ENCODE results near the gene UBL7. TPM values are rescaled to one million over a fixed set of nuclear protein-coding genes. Genes with fewer than 3 reads are reported as not detected.

The UBL7 gene
- total and polyA plus RNA-seq, 2 experiments from 2014 or later, result 39.2 to 60.2 TPM

GRCh38 chr15:74445816-74446763 is 14.9 kb downstream of the UBL7 start:
- peaks cover 23% of the 10 kb centered on the region for H3K4me1 ChIP-seq (ENCODE audit: insufficient read depth)
- H3K4me3 ChIP-seq, result no peak overlapping the region
- H3K36me3 ChIP-seq (replicated peaks; ENCODE audit: insufficient read depth, low read depth), result no peaks in the 10 kb centered on the region
- H3K9me2 ChIP-seq (replicated peaks; ENCODE audit: insufficient read depth), result no peaks in the 10 kb centered on the region
- no peaks in the 10 kb centered on the region for H3K9me3 ChIP-seq (ENCODE audit: low read depth)
- H3K4me2 ChIP-seq, result peak overlapping the region; percentile 50
- no peak for DNase-seq (ENCODE audit: low spot score)
- peak overlapping the region; percentile 58 for H3K27ac ChIP-seq
- no peaks in the 10 kb centered on the region for H3K79me2 ChIP-seq
- no peaks in the 10 kb centered on the region for H4K20me1 ChIP-seq (ENCODE audit: insufficient read depth, poor library complexity, severe bottlenecking)
- WGBS (ENCODE audit: low lambda C conversion rate, missing lambda C conversion rate), result 89% methylated on average over 9 of the region's 9 CpGs
- no peak overlapping the region for H2AFZ ChIP-seq
- TF ChIP-seq EZH2 (IDR thresholded peaks at IDR 0.05; ENCODE audit: borderline replicate concordance), result no peak
- TF ChIP-seq EZH2phosphoT487 (IDR thresholded peaks at IDR 0.05; ENCODE audit: low read depth, severe bottlenecking, unreplicated experiment), result no peak
- TF ChIP-seq, protein P1, sequence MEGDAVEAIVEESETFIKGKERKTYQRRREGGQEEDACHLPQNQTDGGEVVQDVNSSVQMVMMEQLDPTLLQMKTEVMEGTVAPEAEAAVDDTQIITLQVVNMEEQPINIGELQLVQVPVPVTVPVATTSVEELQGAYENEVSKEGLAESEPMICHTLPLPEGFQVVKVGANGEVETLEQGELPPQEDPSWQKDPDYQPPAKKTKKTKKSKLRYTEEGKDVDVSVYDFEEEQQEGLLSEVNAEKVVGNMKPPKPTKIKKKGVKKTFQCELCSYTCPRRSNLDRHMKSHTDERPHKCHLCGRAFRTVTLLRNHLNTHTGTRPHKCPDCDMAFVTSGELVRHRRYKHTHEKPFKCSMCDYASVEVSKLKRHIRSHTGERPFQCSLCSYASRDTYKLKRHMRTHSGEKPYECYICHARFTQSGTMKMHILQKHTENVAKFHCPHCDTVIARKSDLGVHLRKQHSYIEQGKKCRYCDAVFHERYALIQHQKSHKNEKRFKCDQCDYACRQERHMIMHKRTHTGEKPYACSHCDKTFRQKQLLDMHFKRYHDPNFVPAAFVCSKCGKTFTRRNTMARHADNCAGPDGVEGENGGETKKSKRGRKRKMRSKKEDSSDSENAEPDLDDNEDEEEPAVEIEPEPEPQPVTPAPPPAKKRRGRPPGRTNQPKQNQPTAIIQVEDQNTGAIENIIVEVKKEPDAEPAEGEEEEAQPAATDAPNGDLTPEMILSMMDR (IDR thresholded peaks at IDR 0.05; ENCODE audit: poor library complexity), result no peak
- H3K27me3 ChIP-seq, result no peaks in the 10 kb centered on the region

GRCh38 chr15:74444106-74445062 is 16.6 kb downstream of the UBL7 start:
- H3K27me3 ChIP-seq, result no peaks in the 10 kb centered on the region
- peaks cover 23% of the 10 kb centered on the region for H3K4me1 ChIP-seq (ENCODE audit: insufficient read depth)
- H4K20me1 ChIP-seq (ENCODE audit: insufficient read depth, poor library complexity, severe bottlenecking), result no peaks in the 10 kb centered on the region
- no peak overlapping the region for H3K4me3 ChIP-seq
- H2AFZ ChIP-seq, result no peak overlapping the region
- no peaks in the 10 kb centered on the region for H3K9me3 ChIP-seq (ENCODE audit: low read depth)
- H3K4me2 ChIP-seq, result no peak overlapping the region
- TF ChIP-seq, protein P1 (IDR thresholded peaks at IDR 0.05; ENCODE audit: poor library complexity), result no peak
- TF ChIP-seq EZH2phosphoT487 (IDR thresholded peaks at IDR 0.05; ENCODE audit: low read depth, severe bottlenecking, unreplicated experiment), result no peak
- TF ChIP-seq EZH2 (IDR thresholded peaks at IDR 0.05; ENCODE audit: borderline replicate concordance), result no peak
- H3K36me3 ChIP-seq (replicated peaks; ENCODE audit: insufficient read depth, low read depth), result no peaks in the 10 kb centered on the region
- WGBS (ENCODE audit: low lambda C conversion rate, missing lambda C conversion rate), result 91% methylated on average over 8 of the region's 8 CpGs
- DNase-seq (ENCODE audit: low spot score), result no peak
- H3K79me2 ChIP-seq, result no peaks in the 10 kb centered on the region
- H3K9me2 ChIP-seq (replicated peaks; ENCODE audit: insufficient read depth), result no peaks in the 10 kb centered on the region
- no peak overlapping the region for H3K27ac ChIP-seq

GRCh38 chr15:74443100-74443909 is 17.7 kb downstream of the UBL7 start:
- Histone ChIP-seq H3K4me3 (no peak overlapping the region), H3K9me2 (replicated peaks; ENCODE audit: insufficient read depth) (no peaks in the 10 kb centered on the region), H3K4me2 (no peak overlapping the region), H3K36me3 (replicated peaks; ENCODE audit: insufficient read depth, low read depth) (no peaks in the 10 kb centered on the region), H3K27me3 (no peaks in the 10 kb centered on the region), H3K4me1 (ENCODE audit: insufficient read depth) (peaks cover 23% of the 10 kb centered on the region), H3K9me3 (ENCODE audit: low read depth) (no peaks in the 10 kb centered on the region), H3K27ac (peak overlapping the region; percentile 55), H2AFZ (no peak overlapping the region), H3K79me2 (no peaks in the 10 kb centered on the region), H4K20me1 (ENCODE audit: insufficient read depth, poor library complexity, severe bottlenecking) (no peaks in the 10 kb centered on the region)
- no peak for DNase-seq (ENCODE audit: low spot score)
- 57% methylated on average over 14 of the region's 14 CpGs for WGBS (ENCODE audit: low lambda C conversion rate, missing lambda C conversion rate)
- TF ChIP-seq EZH2 (IDR thresholded peaks at IDR 0.05; ENCODE audit: borderline replicate concordance) (no peak), EZH2phosphoT487 (IDR thresholded peaks at IDR 0.05; ENCODE audit: low read depth, severe bottlenecking, unreplicated experiment) (no peak)
- TF ChIP-seq, protein P1 (IDR thresholded peaks at IDR 0.05; ENCODE audit: poor library complexity), result no peak
